ENCODE data around the gene UCN.
"Not testable (repeated sequence)": the region's sequence is repeated elsewhere in the genome, so short reads cannot be mapped to it uniquely, and the experiment has no call there.

UCN gene

DNA sequence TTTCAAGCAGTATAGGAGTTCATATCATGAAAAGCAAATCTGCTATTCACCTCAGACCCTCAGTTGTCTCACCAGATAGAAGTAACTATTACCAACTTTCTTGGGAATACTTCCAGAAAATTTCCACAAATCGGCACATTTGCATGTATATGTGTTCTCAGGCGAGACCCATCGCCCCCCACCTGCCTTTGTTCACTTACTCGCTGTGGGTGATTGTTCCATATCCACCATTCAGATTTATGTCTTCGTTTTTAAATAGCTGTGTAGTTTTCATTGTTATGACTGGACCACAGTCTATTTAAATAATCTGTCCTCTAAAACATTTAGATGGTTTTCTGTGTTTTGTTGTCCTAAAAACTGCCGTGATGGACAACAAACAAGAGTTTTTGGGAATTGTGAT, 22.8 kb downstream of the UCN start:
- no peak for DNase-seq

GRCh38 chr2:27284996-27285395, 23.2 kb downstream of the UCN start:
- peak in 8 of 58 donors; percentile 9 to 69 (median 24) for DNase-seq

DNA sequence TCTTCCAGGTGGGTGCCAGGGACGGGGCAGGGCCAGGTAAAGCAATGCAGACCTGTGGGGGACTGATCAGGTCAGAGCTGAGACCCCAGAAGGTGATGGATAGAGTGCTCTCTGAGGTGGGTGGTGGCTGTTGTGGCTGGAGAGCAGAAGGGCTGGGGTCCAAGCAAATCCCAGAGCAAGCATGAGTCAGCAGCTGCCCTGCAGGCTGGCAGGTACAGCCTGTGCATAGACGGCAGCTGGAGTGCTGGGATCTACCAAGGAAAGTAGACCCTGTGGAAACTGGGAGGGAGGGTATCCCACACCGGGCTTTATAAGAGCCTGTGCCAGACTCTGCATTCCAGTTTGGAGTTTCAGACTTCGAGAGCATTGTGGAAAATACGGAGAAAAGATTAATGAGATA, 25.4 kb downstream of the UCN start:
- no peak for DNase-seq

- no peak for DNase-seq
Observed at GRCh38 chr2:27281855-27282559, 26.2 kb downstream of the UCN start, which contains the start of gene TRIM54. Gene TRIM54 (plus strand): TSS chr2:27282429. CDS start chr2:27282732, 303 bp downstream.

- DNase-seq: no peak
Observed at GRCh38 chr2:27281442-27281841, 26.8 kb downstream of the UCN start.

DNA sequence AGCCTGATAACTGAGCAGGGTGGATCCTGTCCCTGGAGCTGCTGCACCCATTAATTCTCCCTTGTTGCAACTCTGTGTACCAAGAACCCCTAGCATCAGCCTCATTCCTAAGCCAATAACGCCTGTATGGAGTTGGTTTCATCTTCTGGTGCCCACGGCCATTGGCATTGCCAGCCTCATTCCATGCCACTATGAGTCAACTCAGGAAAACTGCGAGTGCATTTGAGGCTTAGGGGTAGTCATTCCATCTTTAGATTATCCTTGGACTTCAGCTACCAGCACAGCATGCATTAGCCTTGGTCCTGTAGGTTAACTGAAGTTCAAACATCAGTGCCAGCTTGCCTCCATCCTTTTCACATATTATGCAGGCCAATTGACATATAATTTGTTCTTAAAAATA, 27.4 kb downstream of the UCN start:
- DNase-seq: no peak

DNA sequence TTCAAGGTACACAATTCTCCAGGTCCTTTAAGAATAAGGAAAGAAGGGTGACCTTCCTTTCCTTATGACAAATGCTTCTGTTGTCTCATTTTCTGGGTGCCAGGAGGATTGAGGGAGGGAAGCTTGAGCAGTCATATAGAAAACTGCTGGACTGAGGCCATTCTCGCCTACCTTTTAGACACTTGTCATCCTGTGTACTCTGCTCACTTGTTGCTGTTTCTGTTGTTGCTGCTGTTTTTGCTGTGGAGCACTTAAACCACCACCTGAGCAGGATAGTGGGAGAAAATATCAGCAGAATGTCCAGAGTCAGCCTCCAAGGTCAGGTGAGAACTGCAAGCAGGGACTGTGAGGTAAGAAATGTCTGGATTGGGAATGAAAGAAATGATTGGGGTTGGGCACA, 30.2 kb downstream of the UCN start:
- DNase-seq: no peak

DNA sequence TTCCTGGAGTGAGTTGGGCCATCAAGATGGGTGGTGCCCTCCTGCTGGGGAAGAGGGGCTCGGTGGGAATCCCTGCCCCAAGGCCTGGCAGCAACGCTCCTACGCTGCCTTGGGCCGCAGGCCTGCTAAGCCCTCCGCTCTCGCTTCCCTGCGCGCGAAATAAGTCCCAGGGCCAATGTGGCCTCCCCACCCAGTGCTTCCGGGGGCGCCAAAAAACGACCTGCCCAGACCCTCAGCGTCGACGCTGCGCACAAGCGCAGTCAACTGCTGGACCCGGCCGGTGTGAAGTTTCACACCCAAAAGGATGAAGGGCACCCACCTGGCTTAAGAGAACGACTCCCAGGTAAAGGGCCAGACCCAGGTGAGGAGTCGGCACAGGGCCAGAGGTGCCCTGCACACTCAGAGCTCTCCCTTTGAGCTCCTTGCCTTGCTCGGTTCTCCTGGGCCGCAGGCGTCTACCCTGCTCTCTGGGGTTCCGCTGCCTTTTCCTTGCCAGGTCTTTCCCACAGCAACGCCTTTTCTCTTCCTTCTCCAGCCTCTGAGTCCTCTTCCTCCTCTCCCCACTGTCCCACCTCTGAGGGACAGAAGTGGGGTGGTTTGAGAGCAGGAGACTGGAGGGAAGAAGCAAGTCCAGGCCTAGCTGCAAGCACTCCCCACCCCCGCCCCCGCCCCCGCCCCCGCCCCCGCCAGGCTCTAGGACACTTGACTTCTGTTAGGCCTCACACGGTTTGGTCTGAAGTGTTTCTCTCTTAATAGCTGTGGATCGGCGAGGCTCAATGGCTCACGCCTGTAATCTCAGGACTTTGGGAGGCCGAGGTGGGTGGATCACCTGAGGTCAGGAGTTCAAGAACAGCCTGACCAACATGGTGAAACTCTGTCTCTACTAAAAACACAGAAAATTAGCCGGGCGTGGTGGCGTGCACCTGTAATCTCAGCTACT, 32.8 kb downstream of the UCN start, which contains the start of gene DNAJC5G:
Gene DNAJC5G (plus strand): TSS at position 223 of the 940 bp plus-strand sequence. CDS start 1,296 bp downstream, outside the sequence.
- DNase-seq: no peak

DNA sequence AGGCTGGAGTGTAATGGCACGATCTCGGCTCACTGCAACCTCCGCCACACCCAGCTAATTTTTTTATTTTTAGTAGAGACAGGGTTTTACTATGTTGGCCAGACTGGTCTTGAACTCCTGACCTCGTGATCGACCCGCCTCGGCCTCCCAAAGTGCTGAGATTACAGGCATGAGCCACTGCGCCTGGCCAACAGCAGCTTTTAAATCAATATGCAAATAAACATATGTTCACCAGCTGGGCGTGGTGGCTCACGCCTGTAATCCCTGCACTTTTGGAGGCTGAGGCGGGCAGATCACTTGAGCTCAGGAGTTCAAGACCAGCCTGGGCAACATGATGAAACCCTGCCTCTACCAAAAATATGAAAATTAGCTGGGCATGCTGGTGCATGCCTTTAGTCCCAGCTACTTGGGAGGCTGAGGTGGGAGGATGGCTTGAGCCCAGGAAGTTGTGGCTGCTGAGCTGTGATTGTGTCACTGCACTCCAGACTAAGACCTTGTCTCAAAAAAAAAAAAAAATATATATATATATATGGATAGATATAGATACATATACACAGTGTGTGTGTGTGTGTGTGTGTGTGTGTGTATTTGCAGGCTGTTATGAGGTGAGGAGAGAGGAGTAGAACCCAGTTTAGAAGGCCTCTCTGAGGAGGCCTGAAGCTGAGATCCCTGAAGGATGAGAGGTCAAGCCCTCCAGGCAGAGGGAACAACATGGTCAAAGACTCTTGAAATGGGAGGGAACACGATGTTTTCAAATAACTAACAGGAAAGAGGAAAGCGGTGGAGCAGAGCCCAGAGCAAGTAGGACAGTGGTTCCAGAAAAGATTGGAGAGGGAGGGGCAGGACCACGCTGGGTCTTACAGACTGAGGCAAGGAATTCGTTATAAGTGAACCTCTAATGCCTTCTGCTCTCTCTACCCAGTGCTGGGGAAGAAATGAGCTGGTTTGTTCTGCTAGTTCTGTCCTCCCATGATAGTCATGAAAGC, 35.4 kb downstream of the UCN start:
- not testable (repeated sequence) for DNase-seq

DNA sequence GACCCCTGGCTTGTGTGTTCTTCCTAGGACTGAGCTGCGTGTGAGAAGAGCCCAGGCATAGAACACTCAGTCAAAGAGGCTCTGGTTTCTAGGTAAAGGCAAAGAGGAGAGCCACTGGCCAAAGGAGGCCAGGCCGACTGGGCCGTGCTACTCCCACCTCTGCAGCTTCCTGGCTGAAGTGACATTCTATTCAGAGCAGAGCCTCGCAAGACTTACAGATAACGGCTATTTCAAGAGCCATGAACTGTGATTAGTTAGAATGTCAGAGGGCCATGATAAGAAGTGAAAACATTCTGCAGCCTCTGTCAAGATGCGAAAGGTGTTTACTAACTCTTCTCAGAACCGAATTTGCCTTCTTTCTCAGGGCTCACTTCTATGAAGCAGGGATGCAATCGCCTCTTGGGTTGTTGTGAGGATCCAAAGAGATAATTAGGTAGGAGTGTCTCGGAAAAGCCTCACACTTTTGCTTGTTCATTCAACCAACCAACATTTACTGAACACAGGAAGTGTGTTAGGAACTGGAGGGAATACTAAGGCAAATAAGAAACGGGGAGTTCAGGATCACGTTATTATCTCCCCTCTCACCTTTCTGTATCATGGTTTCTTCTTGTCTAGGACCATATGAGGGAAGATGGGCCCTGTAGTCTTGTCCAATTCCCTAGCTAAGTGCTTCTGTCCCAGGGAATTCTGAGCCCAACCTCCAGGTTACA, 36.5 kb downstream of the UCN start:
- DNase-seq: no peak

DNA sequence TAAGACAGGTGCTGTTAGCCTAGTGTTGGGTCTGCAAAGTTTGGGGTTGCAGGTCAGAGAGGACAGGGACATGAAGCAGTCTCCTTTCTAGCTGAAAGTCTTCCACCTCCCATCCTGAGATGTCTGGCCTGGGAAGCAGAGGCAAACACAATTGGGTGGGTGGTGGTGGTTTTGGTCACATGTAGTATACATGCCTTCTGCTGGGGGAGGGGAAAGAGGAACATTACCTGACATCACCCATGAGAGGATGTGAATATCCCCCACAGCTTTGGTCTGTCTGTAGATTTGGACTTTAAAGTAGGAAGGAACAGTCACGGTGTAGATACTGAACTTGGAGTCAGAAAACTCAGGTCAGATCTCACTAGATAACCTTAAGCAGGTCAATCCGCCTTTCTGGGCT, 37.6 kb downstream of the UCN start:
- DNase-seq: no peak

GRCh38 chr2:27270131-27270530, 38.1 kb downstream of the UCN start:
- no peak for DNase-seq

DNA sequence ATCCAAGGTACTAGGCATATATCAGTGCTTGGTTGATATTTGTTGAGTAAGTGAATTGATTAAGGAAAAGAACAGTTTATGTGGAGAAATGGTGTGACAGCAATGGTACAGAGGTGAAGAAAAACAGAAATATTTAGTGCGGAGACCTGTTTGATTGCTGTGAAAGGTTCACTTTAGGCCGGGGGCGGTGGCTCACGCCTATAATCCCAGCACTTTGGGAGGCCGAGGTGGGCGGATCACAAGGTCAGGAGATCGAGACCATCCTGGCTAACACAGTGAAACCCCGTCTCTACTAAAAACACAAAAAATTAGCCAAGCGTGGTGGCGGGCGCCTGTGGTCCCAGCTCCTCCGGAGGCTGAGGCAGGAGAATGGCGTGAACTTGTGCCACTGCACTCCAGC, 39.9 kb downstream of the UCN start:
- DNase-seq: not testable (repeated sequence)

GRCh38 chr2:27265536-27265870, 42.7 kb downstream of the UCN start:
- DNase-seq: no peak

GRCh38 chr2:27264753-27265535, 43.3 kb downstream of the UCN start:
- DNase-seq: peak in 22 of 58 donors; percentile 11 to 54 (median 22)

DNA sequence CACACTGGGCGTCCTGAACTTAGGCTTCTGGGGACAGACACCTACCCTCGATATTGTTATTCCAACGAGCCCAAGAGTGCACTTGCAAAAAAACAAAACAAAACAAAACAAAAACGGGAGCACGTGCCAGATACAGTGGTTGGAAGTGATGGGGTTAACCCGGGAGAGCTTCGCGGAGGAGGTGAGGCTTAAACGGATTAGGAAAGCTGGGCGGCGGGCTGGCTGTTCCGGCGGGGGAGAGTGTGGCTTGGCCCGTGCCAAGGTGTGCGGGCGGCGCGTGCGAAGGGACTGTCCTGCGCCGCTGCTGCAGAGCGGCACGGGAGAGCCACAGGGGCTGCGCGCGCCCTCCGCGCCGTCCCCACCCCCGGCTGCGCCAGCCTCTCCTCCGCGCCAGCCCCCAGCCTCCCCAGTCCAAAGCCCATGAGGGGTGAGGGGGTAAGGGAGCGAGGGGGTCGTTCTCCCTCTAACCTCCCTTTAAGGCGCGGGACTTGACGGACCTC, 43.9 kb downstream of the UCN start:
- DNase-seq: no peak

DNA sequence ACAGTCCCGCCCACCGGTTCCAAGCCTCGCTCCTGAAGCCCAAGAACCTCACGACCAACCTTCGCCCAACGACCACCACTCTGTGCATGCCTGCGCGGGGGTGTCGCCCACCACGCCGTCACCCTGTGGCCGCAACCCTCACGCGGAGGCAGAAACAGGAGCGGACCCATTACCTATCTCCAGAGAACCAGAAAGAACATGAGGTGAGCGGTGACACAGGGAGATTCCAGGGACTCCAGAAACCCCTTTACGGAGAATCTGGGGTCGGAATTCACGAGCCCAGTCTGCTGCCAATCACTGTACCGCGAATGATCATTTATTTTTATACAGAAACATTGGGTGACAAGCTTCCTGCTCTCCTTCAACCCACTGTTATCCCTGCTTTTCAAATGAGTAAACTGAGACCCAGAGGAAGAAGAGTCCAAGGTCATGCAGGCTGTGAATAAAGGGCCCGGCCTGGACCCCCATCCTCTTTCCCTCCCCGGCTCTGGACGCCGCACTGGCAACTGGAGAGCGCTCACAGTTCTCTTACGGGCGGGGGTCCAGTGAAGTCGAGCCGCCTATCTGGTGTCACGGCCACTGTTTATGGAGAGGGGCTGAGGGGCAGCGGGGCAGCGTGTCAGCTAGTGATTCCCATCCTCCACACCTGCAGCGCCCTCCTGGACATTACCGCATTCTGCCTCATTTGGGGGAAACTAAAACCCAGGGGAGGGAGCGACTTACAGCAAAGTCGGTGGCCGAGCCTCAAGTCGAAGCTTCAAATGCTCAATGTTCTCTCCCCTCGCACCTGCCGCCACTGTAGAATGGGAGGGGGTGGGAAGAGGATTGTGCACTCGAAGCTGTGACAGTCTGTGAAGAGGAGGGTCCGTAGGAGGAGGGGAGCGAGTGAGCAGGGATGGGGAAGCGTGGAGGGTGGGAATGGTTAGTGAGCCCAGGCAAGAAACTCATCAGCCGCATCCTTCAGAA, 44.7 kb downstream of the UCN start:
- peak in 6 of 58 donors; percentile 11 to 36 (median 22) for DNase-seq

Data from anterior cingulate cortex (tissue), 58 donors.